ENCODE results near the gene ATG7. TPM values are rescaled to one million over a fixed set of nuclear protein-coding genes. Genes with fewer than 3 reads are reported as not detected.
"Not testable (repeated sequence)": the region's sequence is repeated elsewhere in the genome, so short reads cannot be mapped to it uniquely, and the experiment has no call there.

Gene ATG7
- total and polyA plus RNA-seq, 11 donors = 4.4 to 45.1 (median 14.4) TPM

DNA sequence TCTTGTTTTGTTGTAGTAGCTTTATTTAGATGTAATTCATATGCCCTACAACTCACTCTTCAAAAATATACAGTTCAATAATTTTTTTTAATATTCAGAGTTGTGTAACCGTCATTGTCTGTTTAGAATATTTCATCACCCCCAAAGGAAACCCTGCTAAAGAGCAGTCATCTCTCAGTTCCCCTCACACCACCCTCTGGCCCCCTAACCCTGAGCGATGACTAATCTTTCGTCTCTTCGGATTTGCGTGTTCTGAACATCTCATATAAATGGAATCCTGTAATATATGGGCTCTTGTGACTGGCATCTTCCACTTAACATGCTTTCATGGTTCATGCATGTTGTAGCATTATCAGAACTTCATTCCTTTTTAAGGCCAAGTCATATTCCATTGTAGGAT lies 183.8 kb downstream of the ATG7 start:
- Histone ChIP-seq H3K4me3 (no peak overlapping the region), H3K36me3 (no peaks in the 10 kb centered on the region), H3K9me3 (no peaks in the 10 kb centered on the region), H3K4me1 (peaks cover 0 to 26% (median 9%) of the 10 kb centered on the region in 12 donors), H3K27me3 (no peaks in the 10 kb centered on the region), H3K27ac (no peak overlapping the region)
- no peak for DNase-seq
- 88 to 96% (median 94%) methylated on average over 5 of the region's 5 CpGs for WGBS, 4 donors
- TF ChIP-seq POLR2A (IDR thresholded peaks at IDR 0.05) = no peak
- TF ChIP-seq, protein P1, sequence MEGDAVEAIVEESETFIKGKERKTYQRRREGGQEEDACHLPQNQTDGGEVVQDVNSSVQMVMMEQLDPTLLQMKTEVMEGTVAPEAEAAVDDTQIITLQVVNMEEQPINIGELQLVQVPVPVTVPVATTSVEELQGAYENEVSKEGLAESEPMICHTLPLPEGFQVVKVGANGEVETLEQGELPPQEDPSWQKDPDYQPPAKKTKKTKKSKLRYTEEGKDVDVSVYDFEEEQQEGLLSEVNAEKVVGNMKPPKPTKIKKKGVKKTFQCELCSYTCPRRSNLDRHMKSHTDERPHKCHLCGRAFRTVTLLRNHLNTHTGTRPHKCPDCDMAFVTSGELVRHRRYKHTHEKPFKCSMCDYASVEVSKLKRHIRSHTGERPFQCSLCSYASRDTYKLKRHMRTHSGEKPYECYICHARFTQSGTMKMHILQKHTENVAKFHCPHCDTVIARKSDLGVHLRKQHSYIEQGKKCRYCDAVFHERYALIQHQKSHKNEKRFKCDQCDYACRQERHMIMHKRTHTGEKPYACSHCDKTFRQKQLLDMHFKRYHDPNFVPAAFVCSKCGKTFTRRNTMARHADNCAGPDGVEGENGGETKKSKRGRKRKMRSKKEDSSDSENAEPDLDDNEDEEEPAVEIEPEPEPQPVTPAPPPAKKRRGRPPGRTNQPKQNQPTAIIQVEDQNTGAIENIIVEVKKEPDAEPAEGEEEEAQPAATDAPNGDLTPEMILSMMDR (IDR thresholded peaks at IDR 0.05) = no peak
- intact Hi-C loops (cut with DNase I) = no loop called here
- ATAC-seq = no peak

DNA sequence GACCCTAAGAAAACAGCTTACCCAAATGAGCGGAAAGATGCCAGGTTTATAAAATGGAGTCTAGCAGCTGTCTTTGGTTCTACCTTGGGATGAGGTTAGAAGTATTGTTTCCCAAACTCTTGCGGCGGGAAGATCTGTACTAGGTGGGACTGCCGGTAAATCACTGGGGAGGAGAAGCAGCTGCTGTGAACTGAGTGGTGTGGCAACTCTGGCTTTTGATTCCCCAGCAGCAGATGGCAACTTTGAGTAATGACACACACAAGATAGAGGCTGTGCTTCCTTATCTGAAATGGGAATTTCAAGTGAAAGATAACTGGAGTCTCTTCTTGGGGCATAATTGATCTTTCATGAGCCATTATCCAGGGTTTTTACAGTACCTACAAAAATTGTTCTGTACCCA lies 184.9 kb downstream of the ATG7 start:
- no peaks in the 10 kb centered on the region for H3K9me3 ChIP-seq
- ATAC-seq (no peak), DNase-seq (no peak)
- 82 to 90% (median 88%) methylated on average over 4 of the region's 4 CpGs for WGBS, 4 donors
- no peak overlapping the region for H3K4me3 ChIP-seq
- intact Hi-C loops (cut with DNase I) = no loop called here
- H3K27ac ChIP-seq = no peak overlapping the region
- H3K27me3 ChIP-seq = no peaks in the 10 kb centered on the region
- no peaks in the 10 kb centered on the region for H3K36me3 ChIP-seq
- peaks cover 0 to 26% (median 9%) of the 10 kb centered on the region in 12 donors for H3K4me1 ChIP-seq
- no peak for TF ChIP-seq POLR2A (IDR thresholded peaks at IDR 0.05)
- TF ChIP-seq, protein P1 (IDR thresholded peaks at IDR 0.05) = no peak

DNA sequence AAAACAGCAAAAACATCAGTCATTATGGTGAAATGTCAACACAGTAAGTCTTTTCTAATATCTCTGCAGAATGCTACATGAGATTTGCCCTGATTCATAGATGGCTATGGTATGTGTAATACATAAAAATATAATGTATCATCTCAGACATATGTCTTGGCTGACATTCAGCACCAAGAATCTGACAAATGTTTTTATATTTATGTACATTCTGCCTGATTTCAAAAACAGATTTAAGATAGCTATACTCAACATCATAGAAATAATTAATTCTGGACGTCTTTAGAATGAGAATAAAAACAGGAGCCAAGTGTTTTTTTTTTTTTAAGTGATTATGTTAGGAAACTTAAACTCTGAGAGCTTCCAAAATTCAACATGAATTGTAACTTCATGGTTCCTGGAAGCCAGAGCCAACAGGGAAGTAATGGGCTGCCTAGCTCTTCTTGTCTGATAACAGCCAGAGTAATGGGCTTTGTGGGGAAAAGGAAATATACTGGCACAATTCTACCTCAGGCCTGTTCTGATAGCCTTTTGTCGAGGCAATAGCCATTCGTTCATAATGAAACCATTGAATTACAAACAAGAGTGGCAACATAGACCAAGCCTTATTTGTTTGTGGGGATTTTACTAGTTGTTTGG lies 187.1 kb downstream of the ATG7 start:
- 72 to 76% (median 75%) methylated on average over 3 of the region's 3 CpGs for WGBS, 4 donors
- intact Hi-C loops (cut with DNase I) = no loop called here
- Histone ChIP-seq H3K27ac (no peak overlapping the region), H3K27me3 (no peaks in the 10 kb centered on the region), H3K4me1 (peaks cover 0 to 9% (median under 1%) of the 10 kb centered on the region in 12 donors), H3K9me3 (no peaks in the 10 kb centered on the region), H3K4me3 (no peak overlapping the region), H3K36me3 (no peaks in the 10 kb centered on the region)
- no peak for DNase-seq
- TF ChIP-seq POLR2A (IDR thresholded peaks at IDR 0.05) = no peak
- TF ChIP-seq, protein P1 (IDR thresholded peaks at IDR 0.05) = no peak
- no peak for ATAC-seq

DNA sequence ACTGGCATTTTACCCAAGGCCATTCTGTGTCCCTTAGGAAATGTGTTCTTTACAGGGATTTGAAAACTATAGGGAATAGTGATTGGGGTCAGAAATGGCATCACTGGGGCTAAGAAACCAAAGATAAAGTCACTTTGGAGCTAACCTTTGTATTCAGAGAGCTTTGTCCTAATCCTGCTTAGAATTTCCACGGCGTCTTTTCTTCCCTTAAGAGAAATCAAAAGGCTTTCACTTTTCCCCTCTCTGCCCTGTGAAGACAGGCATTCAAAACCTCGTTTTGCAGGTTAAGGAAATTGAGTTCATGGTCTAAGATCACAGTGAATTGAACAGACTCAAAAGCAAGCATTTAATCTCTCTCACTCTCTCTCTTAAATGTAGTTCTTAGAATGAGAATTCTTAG lies 189.0 kb downstream of the ATG7 start:
- ATAC-seq (no peak), DNase-seq (no peak)
- Histone ChIP-seq H3K4me1 (peaks cover 0 to 26% (median 11%) of the 10 kb centered on the region in 12 donors), H3K27ac (no peak overlapping the region), H3K4me3 (no peak overlapping the region), H3K27me3 (no peaks in the 10 kb centered on the region), H3K9me3 (no peaks in the 10 kb centered on the region), H3K36me3 (no peaks in the 10 kb centered on the region)
- WGBS, 4 donors = 93 to 97% (median 95%) methylated on average over 3 of the region's 3 CpGs
- TF ChIP-seq, protein P1 (IDR thresholded peaks at IDR 0.05) = no peak
- intact Hi-C loops (cut with DNase I) = loop anchor here in 4 of 10 donors (5.0 to 10.0 kb wide), 4 partner anchors 56 to 184 kb away; partner anchors contain the start of gene VGLL4 (in 2 of the 4)

DNA sequence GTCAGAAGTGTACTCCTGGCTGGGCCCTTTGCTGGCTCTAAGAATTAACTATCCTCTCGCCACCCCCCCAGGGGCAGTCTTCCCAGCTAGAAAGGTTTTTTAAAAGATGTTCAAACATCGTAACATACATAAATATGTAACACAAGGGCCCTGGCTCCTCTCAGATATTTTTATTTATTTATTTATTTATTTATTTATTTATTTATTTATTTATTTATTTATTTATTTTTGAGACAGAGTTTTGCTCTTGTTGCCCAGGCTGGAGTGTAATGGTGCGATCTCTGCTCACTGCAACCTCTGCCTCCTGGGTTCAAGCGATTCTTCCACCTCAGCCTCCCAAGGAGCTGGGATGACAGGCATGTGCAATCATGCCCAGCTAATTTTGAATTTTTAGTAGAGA lies 190.5 kb downstream of the ATG7 start:
- not testable (repeated sequence) for H3K27me3 ChIP-seq, H3K36me3 ChIP-seq, H3K27ac ChIP-seq, DNase-seq, H3K4me3 ChIP-seq, H3K9me3 ChIP-seq, ATAC-seq
- peaks cover 0 to 33% (median 21%) of the 10 kb centered on the region in 12 donors for H3K4me1 ChIP-seq
- WGBS, 4 donors = 84 to 100% (median 98%) methylated on average over 4 of the region's 4 CpGs
- intact Hi-C loops (cut with DNase I) = loop anchor here in 4 of 10 donors (5.0 to 10.0 kb wide), 4 partner anchors 55 to 182 kb away; partner anchors contain the start of gene VGLL4 (in 2 of the 4)

Measured in heart left ventricle (tissue), 16 donors.